Measurements from ENCODE around the gene HSD17B8. TPM values are rescaled to one million over a fixed set of nuclear protein-coding genes. Genes with fewer than 3 reads are reported as not detected.

The HSD17B8 gene
- total and polyA plus RNA-seq, 10 of the 15 experiments (the other 5 are each of a cell fraction or from before 2014, with no cell fraction given): 3.1 to 54.3 (median 26.5) TPM

DNA sequence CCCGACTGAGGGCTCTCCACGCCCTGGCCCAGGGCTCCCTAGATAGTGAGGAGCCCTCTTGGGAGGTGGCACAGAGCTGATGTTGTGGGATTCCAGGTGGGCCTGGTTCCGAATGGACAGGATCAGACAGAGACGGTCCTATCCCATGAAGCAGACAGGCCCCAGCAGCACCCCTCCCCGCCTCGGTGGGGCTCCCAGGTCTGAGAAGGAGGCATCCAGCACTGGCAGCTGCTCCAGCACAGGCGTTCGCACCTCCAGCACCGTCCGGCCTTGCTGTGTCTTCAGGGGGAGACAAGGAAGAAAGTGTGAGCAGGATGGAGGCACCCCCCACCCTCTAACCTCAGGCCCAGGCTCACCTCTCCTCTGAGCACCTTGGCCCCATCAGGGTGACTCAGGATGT lies 40.9 kb upstream of the HSD17B8 start:
- DNase-seq (ENCODE audit: low read depth, low spot score): no peak
- no peak for ATAC-seq
- H3K27ac ChIP-seq (ENCODE audit: control insufficient read depth, insufficient read depth): no peak overlapping the region
- intact Hi-C loops (cut with micrococcal nuclease; ENCODE audit: unreplicated experiment) (no loop called here), in situ Hi-C loops (cut with MboI) (no loop called here)
- ChIA-PET CTCF (interaction anchor here (1.0 to 9.5 kb wide), 5 partner anchors 9 to 85 kb away, joined by 3 to 80 read pairs (median 9); no protein-coding TSS in a partner anchor), SMC1A (ENCODE audit: uncharacterized antibody, unreplicated experiment) (interaction anchor here (0.9 kb wide), 1 partner anchor 83 kb away, joined by 3 read pairs; no protein-coding TSS in a partner anchor), POLR2A (no interaction called here), RAD21 (ENCODE audit: unreplicated experiment) (interaction anchor here (1.6 kb wide), 1 partner anchor 9 kb away, joined by 5 read pairs; no protein-coding TSS in a partner anchor)
- H3K4me1 ChIP-seq (ENCODE audit: control insufficient read depth, insufficient read depth, low read length): peaks cover 4% of the 10 kb centered on the region
- TF ChIP-seq FOS (IDR thresholded peaks at IDR 0.05; ENCODE audit: borderline replicate concordance, extremely low read depth, insufficient read length) (no peak), MYC (IDR thresholded peaks at IDR 0.05; ENCODE audit: insufficient read depth, insufficient read length, insufficient replicate concordance, low read length, severe bottlenecking) (no peak), ZNF24 (IDR thresholded peaks at IDR 0.05) (no peak), BCLAF1 (IDR thresholded peaks at IDR 0.05) (no peak), RFX5 (IDR thresholded peaks at IDR 0.05; ENCODE audit: low read depth, low read length) (no peak), CBX3 (IDR thresholded peaks at IDR 0.05; ENCODE audit: borderline replicate concordance, low read depth) (no peak), GATAD2B (conservative IDR thresholded peaks at IDR 0.05; ENCODE audit: low read depth) (no peak)
- TF ChIP-seq, protein P1, sequence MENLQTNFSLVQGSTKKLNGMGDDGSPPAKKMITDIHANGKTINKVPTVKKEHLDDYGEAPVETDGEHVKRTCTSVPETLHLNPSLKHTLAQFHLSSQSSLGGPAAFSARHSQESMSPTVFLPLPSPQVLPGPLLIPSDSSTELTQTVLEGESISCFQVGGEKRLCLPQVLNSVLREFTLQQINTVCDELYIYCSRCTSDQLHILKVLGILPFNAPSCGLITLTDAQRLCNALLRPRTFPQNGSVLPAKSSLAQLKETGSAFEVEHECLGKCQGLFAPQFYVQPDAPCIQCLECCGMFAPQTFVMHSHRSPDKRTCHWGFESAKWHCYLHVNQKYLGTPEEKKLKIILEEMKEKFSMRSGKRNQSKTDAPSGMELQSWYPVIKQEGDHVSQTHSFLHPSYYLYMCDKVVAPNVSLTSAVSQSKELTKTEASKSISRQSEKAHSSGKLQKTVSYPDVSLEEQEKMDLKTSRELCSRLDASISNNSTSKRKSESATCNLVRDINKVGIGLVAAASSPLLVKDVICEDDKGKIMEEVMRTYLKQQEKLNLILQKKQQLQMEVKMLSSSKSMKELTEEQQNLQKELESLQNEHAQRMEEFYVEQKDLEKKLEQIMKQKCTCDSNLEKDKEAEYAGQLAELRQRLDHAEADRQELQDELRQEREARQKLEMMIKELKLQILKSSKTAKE (IDR thresholded peaks at IDR 0.05; ENCODE audit: low read depth, poor library complexity, severe bottlenecking): no peak
- TF ChIP-seq, protein P2, sequence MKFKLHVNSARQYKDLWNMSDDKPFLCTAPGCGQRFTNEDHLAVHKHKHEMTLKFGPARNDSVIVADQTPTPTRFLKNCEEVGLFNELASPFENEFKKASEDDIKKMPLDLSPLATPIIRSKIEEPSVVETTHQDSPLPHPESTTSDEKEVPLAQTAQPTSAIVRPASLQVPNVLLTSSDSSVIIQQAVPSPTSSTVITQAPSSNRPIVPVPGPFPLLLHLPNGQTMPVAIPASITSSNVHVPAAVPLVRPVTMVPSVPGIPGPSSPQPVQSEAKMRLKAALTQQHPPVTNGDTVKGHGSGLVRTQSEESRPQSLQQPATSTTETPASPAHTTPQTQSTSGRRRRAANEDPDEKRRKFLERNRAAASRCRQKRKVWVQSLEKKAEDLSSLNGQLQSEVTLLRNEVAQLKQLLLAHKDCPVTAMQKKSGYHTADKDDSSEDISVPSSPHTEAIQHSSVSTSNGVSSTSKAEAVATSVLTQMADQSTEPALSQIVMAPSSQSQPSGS (IDR thresholded peaks at IDR 0.05; ENCODE audit: low read length): no peak
- H3K9me3 ChIP-seq (replicated peaks; ENCODE audit: control insufficient read depth, insufficient read depth, low read length): no peaks in the 10 kb centered on the region
- H2AFZ ChIP-seq (ENCODE audit: control insufficient read depth, low read depth, low read length): no peak overlapping the region
- WGBS (ENCODE audit: insufficient coverage, insufficient replicate concordance, low lambda C conversion rate, missing lambda C conversion rate): 55% methylated on average over 10 of the region's 10 CpGs
- H3K4me3 ChIP-seq: no peak overlapping the region
- H3K79me2 ChIP-seq (ENCODE audit: control insufficient read depth, insufficient read depth, low read length): no peaks in the 10 kb centered on the region
- BruUV-seq (replicated peaks): no TSS peak
- no peak for FAIRE-seq
- no peak overlapping the region for H3K9ac ChIP-seq (ENCODE audit: control insufficient read depth, insufficient read depth, low read length)
- H3K4me2 ChIP-seq (ENCODE audit: control insufficient read depth, insufficient read depth): no peak overlapping the region
- no peaks in the 10 kb centered on the region for H3K27me3 ChIP-seq (replicated peaks in 1 of 2; ENCODE audit: control insufficient read depth in 2 of 2, insufficient read depth in 2 of 2, low read length in 1 of 2)
- H3K36me3 ChIP-seq (ENCODE audit: control insufficient read depth in 2 of 2, insufficient read depth in 2 of 2, low read length in 1 of 2): no peaks in the 10 kb centered on the region
- H4K20me1 ChIP-seq (ENCODE audit: control insufficient read depth, insufficient read depth): no peaks in the 10 kb centered on the region
